ENCODE data around the gene FAM3B. TPM values are rescaled to one million over a fixed set of nuclear protein-coding genes. Genes with fewer than 3 reads are reported as not detected.

Gene FAM3B
- total and polyA plus RNA-seq, 2 donors, result 8.5 to 13.2 TPM

- 95% methylated on average over 17 of the region's 17 CpGs for WGBS
- H3K36me3 ChIP-seq (ENCODE audit: control insufficient read depth in 2 of 2, insufficient read depth in 2 of 2, low read length in 1 of 2), result peaks cover 26 to 65% of the 10 kb centered on the region in 2 donors
- H3K27ac ChIP-seq (ENCODE audit: low read depth in 1 of 2, low read length in 1 of 2), result no peak overlapping the region
- H3K4me3 ChIP-seq (ENCODE audit: low read length in 2 of 2), result no peak overlapping the region
- H3K9me3 ChIP-seq (ENCODE audit: control insufficient read depth in 2 of 2, insufficient read depth in 1 of 2, low read length in 1 of 2), result no peaks in the 10 kb centered on the region
- no peak for DNase-seq (ENCODE audit: low read depth in 6 of 9, low spot score in 9 of 9)
- H3K27me3 ChIP-seq (ENCODE audit: control insufficient read depth in 2 of 2, insufficient read depth in 1 of 2, low read length in 1 of 2), result no peaks in the 10 kb centered on the region
- no peaks in the 10 kb centered on the region for H3K4me1 ChIP-seq (ENCODE audit: control insufficient read depth in 2 of 2, insufficient read depth in 2 of 2, low read length in 2 of 2)
Measured at GRCh38 chr21:41390043-41390639, 73.5 kb downstream of the FAM3B start.

GRCh38 chr21:41393876-41394465 is 77.4 kb downstream of the FAM3B start:
- 98% methylated on average over 8 of the region's 8 CpGs for WGBS
- no peak for DNase-seq (ENCODE audit: low read depth in 6 of 9, low spot score in 9 of 9)
- Histone ChIP-seq H3K36me3 (ENCODE audit: control insufficient read depth in 2 of 2, insufficient read depth in 2 of 2, low read length in 1 of 2) (peaks cover 32 to 68% of the 10 kb centered on the region in 2 donors), H3K4me3 (ENCODE audit: low read length in 2 of 2) (no peak overlapping the region), H3K4me1 (ENCODE audit: control insufficient read depth in 2 of 2, insufficient read depth in 2 of 2, low read length in 2 of 2) (no peaks in the 10 kb centered on the region), H3K27me3 (ENCODE audit: control insufficient read depth in 2 of 2, insufficient read depth in 1 of 2, low read length in 1 of 2) (no peaks in the 10 kb centered on the region), H3K27ac (ENCODE audit: low read depth in 1 of 2, low read length in 1 of 2) (no peak overlapping the region), H3K9me3 (ENCODE audit: control insufficient read depth in 2 of 2, insufficient read depth in 1 of 2, low read length in 1 of 2) (no peaks in the 10 kb centered on the region)

DNA sequence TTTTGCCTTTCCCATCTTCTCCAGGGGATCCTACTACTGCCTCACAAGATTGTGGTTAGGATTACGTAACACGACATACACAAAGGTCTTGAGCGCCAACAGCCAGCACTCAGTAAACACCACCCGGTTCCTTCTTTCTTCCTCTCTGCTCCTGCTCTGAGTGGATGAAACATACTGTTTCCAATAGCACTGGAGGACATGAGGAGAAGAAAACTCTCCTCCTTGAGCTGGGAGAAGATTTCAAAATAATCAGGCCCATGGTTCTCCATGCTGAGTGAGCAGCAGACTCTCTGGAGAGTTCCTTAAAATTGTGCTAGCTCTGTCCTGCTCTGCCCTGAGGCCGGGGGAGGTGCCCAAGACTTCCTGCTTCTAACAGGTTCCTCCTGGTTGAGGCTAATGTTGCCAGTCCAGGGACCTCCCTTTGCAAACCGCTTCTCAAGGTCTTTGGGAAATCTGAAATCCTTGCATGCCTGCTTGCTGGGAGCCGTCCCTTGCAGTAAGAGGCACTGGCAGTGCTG is 80.0 kb downstream of the FAM3B start:
- Histone ChIP-seq H3K9me3 (ENCODE audit: control insufficient read depth in 2 of 2, insufficient read depth in 1 of 2, low read length in 1 of 2) (no peaks in the 10 kb centered on the region), H3K36me3 (ENCODE audit: control insufficient read depth in 2 of 2, insufficient read depth in 2 of 2, low read length in 1 of 2) (peaks cover 41 to 73% of the 10 kb centered on the region in 2 donors), H3K27ac (ENCODE audit: low read depth in 1 of 2, low read length in 1 of 2) (no peak overlapping the region), H3K27me3 (ENCODE audit: control insufficient read depth in 2 of 2, insufficient read depth in 1 of 2, low read length in 1 of 2) (no peaks in the 10 kb centered on the region), H3K4me3 (ENCODE audit: low read length in 2 of 2) (no peak overlapping the region), H3K4me1 (ENCODE audit: control insufficient read depth in 2 of 2, insufficient read depth in 2 of 2, low read length in 2 of 2) (no peaks in the 10 kb centered on the region)
- 70% methylated on average over 7 of the region's 7 CpGs for WGBS
- DNase-seq (ENCODE audit: low read depth in 6 of 9, low spot score in 9 of 9), result no peak

DNA sequence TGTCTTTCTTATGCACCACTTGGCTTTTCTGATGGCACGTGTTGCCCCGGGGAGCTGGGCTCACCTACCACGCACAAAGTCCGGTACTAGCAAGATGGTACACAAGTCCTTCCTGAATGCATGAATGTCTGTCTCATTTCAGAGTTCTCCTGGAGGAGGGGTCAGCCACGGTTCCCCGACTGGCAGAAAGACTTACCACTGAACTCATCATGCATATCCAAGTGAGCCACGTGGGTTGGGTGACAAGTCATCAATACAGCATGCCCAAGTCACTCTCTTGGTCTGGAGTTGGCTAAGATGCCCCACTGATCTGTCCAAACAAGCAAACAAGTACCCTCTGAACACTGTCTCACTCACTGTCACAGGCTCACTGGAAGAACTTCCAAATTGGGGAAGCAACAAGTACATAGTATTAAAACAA is 80.9 kb downstream of the FAM3B start:
- 98% methylated on average over 7 of the region's 7 CpGs for WGBS
- H3K27ac ChIP-seq (ENCODE audit: low read depth in 1 of 2, low read length in 1 of 2), result no peak overlapping the region
- peaks cover 46 to 77% of the 10 kb centered on the region in 2 donors for H3K36me3 ChIP-seq (ENCODE audit: control insufficient read depth in 2 of 2, insufficient read depth in 2 of 2, low read length in 1 of 2)

DNA sequence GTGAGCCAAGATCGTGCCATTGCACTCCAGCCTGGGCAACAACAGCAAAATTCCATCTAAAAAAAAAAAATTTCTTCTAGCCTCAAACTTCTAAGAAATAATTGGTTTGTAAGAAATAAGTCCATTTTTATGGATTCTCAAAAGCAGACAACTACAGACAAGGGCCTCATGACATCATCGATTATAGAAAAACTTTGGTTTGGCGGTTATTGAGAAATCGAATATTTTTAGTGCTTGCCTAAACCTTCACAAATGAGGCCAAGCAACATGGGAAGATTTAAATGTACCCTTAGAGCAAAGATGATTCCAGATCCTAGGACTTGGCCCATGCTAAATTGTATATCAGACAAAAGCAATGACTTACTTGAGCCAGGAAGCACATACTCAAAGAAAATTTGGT is 81.7 kb downstream of the FAM3B start:
- WGBS, result over 99% methylated on average over 4 of the region's 4 CpGs

More for the DNA sequence above, 80.9 kb downstream of the FAM3B start:
- Histone ChIP-seq H3K4me1 (ENCODE audit: control insufficient read depth in 2 of 2, insufficient read depth in 2 of 2, low read length in 2 of 2) (no peaks in the 10 kb centered on the region), H3K4me3 (ENCODE audit: low read length in 2 of 2) (no peak overlapping the region), H3K27me3 (ENCODE audit: control insufficient read depth in 2 of 2, insufficient read depth in 1 of 2, low read length in 1 of 2) (no peaks in the 10 kb centered on the region), H3K9me3 (ENCODE audit: control insufficient read depth in 2 of 2, insufficient read depth in 1 of 2, low read length in 1 of 2) (no peaks in the 10 kb centered on the region)
- no peak for DNase-seq (ENCODE audit: low read depth in 6 of 9, low spot score in 9 of 9)

DNA sequence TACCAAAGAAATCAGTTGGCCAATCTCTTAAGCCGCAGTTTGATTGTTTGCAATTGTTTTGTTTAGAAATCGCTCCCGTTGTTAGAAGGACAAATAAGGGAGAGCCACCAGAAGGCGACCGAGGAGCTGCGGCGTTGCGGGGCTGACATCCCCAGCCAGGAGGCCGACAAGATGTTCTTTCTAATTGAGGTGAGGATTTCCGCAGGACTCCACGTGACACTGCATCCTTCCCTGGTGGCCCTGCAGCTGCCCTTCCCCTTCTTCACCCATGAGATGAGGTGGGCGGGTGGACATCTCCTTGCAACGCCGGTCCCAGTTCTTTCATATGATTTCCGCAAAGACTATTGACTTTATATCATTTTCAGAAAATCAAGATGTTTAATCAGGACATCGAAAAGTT is 82.2 kb downstream of the FAM3B start:
- H3K27me3 ChIP-seq (ENCODE audit: control insufficient read depth in 2 of 2, insufficient read depth in 1 of 2, low read length in 1 of 2), result no peaks in the 10 kb centered on the region
- no peak overlapping the region for H3K27ac ChIP-seq (ENCODE audit: low read depth in 1 of 2, low read length in 1 of 2)
- no peak for DNase-seq (ENCODE audit: low read depth in 6 of 9, low spot score in 9 of 9)
- no peak overlapping the region for H3K4me3 ChIP-seq (ENCODE audit: low read length in 2 of 2)
- peaks cover 0 to 2% of the 10 kb centered on the region in 2 donors for H3K4me1 ChIP-seq (ENCODE audit: control insufficient read depth in 2 of 2, insufficient read depth in 2 of 2, low read length in 2 of 2)
- 99% methylated on average over 16 of the region's 16 CpGs for WGBS
- H3K9me3 ChIP-seq (ENCODE audit: control insufficient read depth in 2 of 2, insufficient read depth in 1 of 2, low read length in 1 of 2), result no peaks in the 10 kb centered on the region
- peaks cover 60 to 83% of the 10 kb centered on the region in 2 donors for H3K36me3 ChIP-seq (ENCODE audit: control insufficient read depth in 2 of 2, insufficient read depth in 2 of 2, low read length in 1 of 2)

More for the DNA sequence above, 81.7 kb downstream of the FAM3B start:
- Histone ChIP-seq H3K9me3 (ENCODE audit: control insufficient read depth in 2 of 2, insufficient read depth in 1 of 2, low read length in 1 of 2) (no peaks in the 10 kb centered on the region), H3K36me3 (ENCODE audit: control insufficient read depth in 2 of 2, insufficient read depth in 2 of 2, low read length in 1 of 2) (peaks cover 54 to 79% of the 10 kb centered on the region in 2 donors), H3K27me3 (ENCODE audit: control insufficient read depth in 2 of 2, insufficient read depth in 1 of 2, low read length in 1 of 2) (no peaks in the 10 kb centered on the region), H3K4me1 (ENCODE audit: control insufficient read depth in 2 of 2, insufficient read depth in 2 of 2, low read length in 2 of 2) (no peaks in the 10 kb centered on the region), H3K27ac (ENCODE audit: low read depth in 1 of 2, low read length in 1 of 2) (no peak overlapping the region), H3K4me3 (ENCODE audit: low read length in 2 of 2) (no peak overlapping the region)
- no peak for DNase-seq (ENCODE audit: low read depth in 6 of 9, low spot score in 9 of 9)

GRCh38 chr21:41399246-41399800 is 82.7 kb downstream of the FAM3B start:
- Histone ChIP-seq H3K36me3 (ENCODE audit: control insufficient read depth in 2 of 2, insufficient read depth in 2 of 2, low read length in 1 of 2) (peaks cover 63 to 87% of the 10 kb centered on the region in 2 donors), H3K27me3 (ENCODE audit: control insufficient read depth in 2 of 2, insufficient read depth in 1 of 2, low read length in 1 of 2) (no peaks in the 10 kb centered on the region), H3K27ac (ENCODE audit: low read depth in 1 of 2, low read length in 1 of 2) (no peak overlapping the region), H3K4me1 (ENCODE audit: control insufficient read depth in 2 of 2, insufficient read depth in 2 of 2, low read length in 2 of 2) (peaks cover 0 to 6% of the 10 kb centered on the region in 2 donors), H3K9me3 (ENCODE audit: control insufficient read depth in 2 of 2, insufficient read depth in 1 of 2, low read length in 1 of 2) (no peaks in the 10 kb centered on the region), H3K4me3 (ENCODE audit: low read length in 2 of 2) (no peak overlapping the region)
- 97% methylated on average over 7 of the region's 7 CpGs for WGBS
- no peak for DNase-seq (ENCODE audit: low read depth in 6 of 9, low spot score in 9 of 9)

GRCh38 chr21:41402231-41402630 is 85.6 kb downstream of the FAM3B start:
- Histone ChIP-seq H3K27ac (ENCODE audit: low read depth in 1 of 2, low read length in 1 of 2) (no peak overlapping the region), H3K9me3 (ENCODE audit: control insufficient read depth in 2 of 2, insufficient read depth in 1 of 2, low read length in 1 of 2) (no peaks in the 10 kb centered on the region), H3K4me3 (ENCODE audit: low read length in 2 of 2) (no peak overlapping the region), H3K4me1 (ENCODE audit: control insufficient read depth in 2 of 2, insufficient read depth in 2 of 2, low read length in 2 of 2) (peaks cover 0 to 6% of the 10 kb centered on the region in 2 donors), H3K36me3 (ENCODE audit: control insufficient read depth in 2 of 2, insufficient read depth in 2 of 2, low read length in 1 of 2) (peaks cover 55 to 82% of the 10 kb centered on the region in 2 donors), H3K27me3 (ENCODE audit: control insufficient read depth in 2 of 2, insufficient read depth in 1 of 2, low read length in 1 of 2) (no peaks in the 10 kb centered on the region)
- DNase-seq (ENCODE audit: low read depth in 6 of 9, low spot score in 9 of 9), result no peak
- WGBS, result 99% methylated on average over 11 of the region's 11 CpGs

- Histone ChIP-seq H3K4me1 (ENCODE audit: control insufficient read depth in 2 of 2, insufficient read depth in 2 of 2, low read length in 2 of 2) (peaks cover 0 to 6% of the 10 kb centered on the region in 2 donors), H3K4me3 (ENCODE audit: low read length in 2 of 2) (no peak overlapping the region), H3K36me3 (ENCODE audit: control insufficient read depth in 2 of 2, insufficient read depth in 2 of 2, low read length in 1 of 2) (peaks cover 56 to 82% of the 10 kb centered on the region in 2 donors), H3K9me3 (ENCODE audit: control insufficient read depth in 2 of 2, insufficient read depth in 1 of 2, low read length in 1 of 2) (no peaks in the 10 kb centered on the region), H3K27me3 (ENCODE audit: control insufficient read depth in 2 of 2, insufficient read depth in 1 of 2, low read length in 1 of 2) (no peaks in the 10 kb centered on the region), H3K27ac (ENCODE audit: low read depth in 1 of 2, low read length in 1 of 2) (no peak overlapping the region)
- 98% methylated on average over 10 of the region's 10 CpGs for WGBS
- DNase-seq (ENCODE audit: low read depth in 6 of 9, low spot score in 9 of 9), result no peak
Measured at GRCh38 chr21:41402796-41403195, 86.2 kb downstream of the FAM3B start.
